Adrenal gland (tissue), 12 donors: ENCODE results near the gene VSIR. TPM values are rescaled to one million over a fixed set of nuclear protein-coding genes. Genes with fewer than 3 reads are reported as not detected.

Source experiments
- DNase-seq, 7 donors: peaks; one replicate each; pipeline ENCODE4 v3.0.0-alpha.2; 2019 to 2020
- H3K27ac ChIP-seq, 5 donors: fragments of 200-600 bp; sonication (generic) in 4 of 5; 1 replicate in 3 of 5; 2 replicates in 2 of 5; pipeline versions ENCODE4 v1.5.1 to v1.8.0; 2016 to 2020; ENCODE audit warnings: mild to moderate bottlenecking in 1 of 5
- H3K27me3 ChIP-seq: fragments of 200-600 bp; 2 replicates; pipeline ENCODE4 v1.8.0; 2021
- H3K36me3 ChIP-seq, 2 donors: fragments of 200-600 bp; replicated peaks in 1 of 2; 1 replicate in 1 of 2; 2 replicates in 1 of 2; pipeline versions ENCODE4 v1.5.1 to v1.8.0; 2018 to 2022
- H3K4me1 ChIP-seq, 2 donors: fragments of 200-600 bp; replicated peaks in 1 of 2; 1 replicate in 1 of 2; 2 replicates in 1 of 2; pipeline versions ENCODE4 v1.5.1 to v1.8.0; 2018 to 2021
- H3K4me3 ChIP-seq, 4 donors: fragments of 200-600 bp; sonication (generic) in 3 of 4; one replicate each; pipeline ENCODE4 v1.5.1; 2016 to 2018
- H3K9me3 ChIP-seq, 3 donors: fragments of 200-600 bp; sonication (generic) in 1 of 3; replicated peaks in 1 of 3; 1 replicate in 2 of 3; 2 replicates in 1 of 3; pipeline versions ENCODE4 v1.5.1 to v1.8.0; 2016 to 2021
- POLR2A ChIP-seq, 2 donors: fragments of 450-650 bp; IDR thresholded peaks; one replicate each; pipeline ENCODE4 v1.6.1; 2017; ENCODE audit warnings: antibody characterized with exemption in 2 of 2, mild to moderate bottlenecking in 2 of 2, moderate library complexity in 1 of 2
- WGBS, 4 donors: extraction: QIAGEN DNeasy Blood & Tissue Kit in 2 of 4; methylation state at CpG; one replicate each; pipeline versions ENCODE4 v1.1.5 to v1.1.7; 2013 to 2017; 5-methylcytosine and 5-hydroxymethylcytosine counted together
- intact Hi-C, 2 donors: fragments of 100-400 bp; cut with DNase I; formaldehyde crosslinking; loops; one replicate each; pipeline versions ENCODE4 v1.14.1 to v1.15.0; 2022 to 2023
- polyA plus RNA-seq, 3 donors: library from polyadenylated mRNA; stranded (reverse); fragments of 200-250 nt in 2 of 3; fragments of 350-450 nt in 1 of 3; fragmentation: Illumina TruSeq in 1 of 3; extraction: RNeasy Lipid Tissue Mini Kit (QIAGEN cat#74804) in 1 of 3; gene quantifications; one replicate each; pipeline ENCODE4 v1.2.3, GENCODE V29; 2013 to 2014
- total RNA-seq, 9 donors: library from RNA; depleted of rRNA in 4 of 9; stranded (reverse); fragments of >200 nt in 4 of 9; fragments of 120-200 nt in 1 of 9; fragmentation: NEBNext Ultra II Directional in 1 of 9; extraction: Animal tissue kit (Norgen Biotek cat#: 25700) in 1 of 9; gene quantifications; one replicate each; pipeline versions ENCODE4 v1.1.0 to v1.2.4, GENCODE V29; 2013 to 2023
- TF ChIP-seq, protein P1 (sequence below), 6 experiments: fragments of 450-650 bp in 4 of 6; fragments of 200-600 bp in 2 of 6; sonication (generic) in 1 of 6; IDR thresholded peaks; 1 replicate in 5 of 6; 2 replicates in 1 of 6; pipeline versions ENCODE4 v1.5.1 to v1.8.0; 2016 to 2021; ENCODE audit warnings: antibody characterized with exemption in 6 of 6, mild to moderate bottlenecking in 2 of 6, moderate library complexity in 1 of 6
- donor health status: healthy with polysubstance abuse.
- donor health status: Bipolar disorder and iron deficiency.
- donor health status: DM: yes; HTN: yes; CAD: no.
- donor health status: DM: no; HTN: no; CAD: no.
- donor health status: DM: no; HTN: no; CAD: no.
- donor health status: DM: yes; HTN: yes; CAD: no.

Gene VSIR
- total and polyA plus RNA-seq, 12 donors: 8.0 to 71.7 (median 35.4) TPM

- no peaks in the 10 kb centered on the region for H3K27me3 ChIP-seq
- 78 to 88% (median 83%) methylated on average over 8 to 11 of the region's 11 CpGs for WGBS, 4 donors
- peak overlapping the region in 1 of 5 donors; percentile 91 for H3K27ac ChIP-seq
- TF ChIP-seq, protein P1, sequence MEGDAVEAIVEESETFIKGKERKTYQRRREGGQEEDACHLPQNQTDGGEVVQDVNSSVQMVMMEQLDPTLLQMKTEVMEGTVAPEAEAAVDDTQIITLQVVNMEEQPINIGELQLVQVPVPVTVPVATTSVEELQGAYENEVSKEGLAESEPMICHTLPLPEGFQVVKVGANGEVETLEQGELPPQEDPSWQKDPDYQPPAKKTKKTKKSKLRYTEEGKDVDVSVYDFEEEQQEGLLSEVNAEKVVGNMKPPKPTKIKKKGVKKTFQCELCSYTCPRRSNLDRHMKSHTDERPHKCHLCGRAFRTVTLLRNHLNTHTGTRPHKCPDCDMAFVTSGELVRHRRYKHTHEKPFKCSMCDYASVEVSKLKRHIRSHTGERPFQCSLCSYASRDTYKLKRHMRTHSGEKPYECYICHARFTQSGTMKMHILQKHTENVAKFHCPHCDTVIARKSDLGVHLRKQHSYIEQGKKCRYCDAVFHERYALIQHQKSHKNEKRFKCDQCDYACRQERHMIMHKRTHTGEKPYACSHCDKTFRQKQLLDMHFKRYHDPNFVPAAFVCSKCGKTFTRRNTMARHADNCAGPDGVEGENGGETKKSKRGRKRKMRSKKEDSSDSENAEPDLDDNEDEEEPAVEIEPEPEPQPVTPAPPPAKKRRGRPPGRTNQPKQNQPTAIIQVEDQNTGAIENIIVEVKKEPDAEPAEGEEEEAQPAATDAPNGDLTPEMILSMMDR (IDR thresholded peaks at IDR 0.05): no peak
- no peak for TF ChIP-seq POLR2A (IDR thresholded peaks at IDR 0.05)
- H3K36me3 ChIP-seq: no peaks in the 10 kb centered on the region
- no peak overlapping the region for H3K4me3 ChIP-seq
- H3K4me1 ChIP-seq: peaks cover 26 to 37% of the 10 kb centered on the region in 2 donors
- H3K9me3 ChIP-seq: no peaks in the 10 kb centered on the region
- intact Hi-C loops: no loop called here
- DNase-seq: no peak
Measured at GRCh38 chr10:71726580-71727104, 46.7 kb downstream of the VSIR start.

- Histone ChIP-seq H3K4me3 (no peak overlapping the region), H3K27me3 (no peaks in the 10 kb centered on the region), H3K27ac (peak overlapping the region in 1 of 5 donors; percentile 91), H3K9me3 (no peaks in the 10 kb centered on the region), H3K4me1 (peaks cover 26 to 37% of the 10 kb centered on the region in 2 donors), H3K36me3 (no peaks in the 10 kb centered on the region)
- 38 to 52% (median 41%) methylated on average over 9 of the region's 9 CpGs for WGBS, 4 donors
- intact Hi-C loops: no loop called here
- peak in 2 of 7 donors; percentile 21 to 37 for DNase-seq
- TF ChIP-seq POLR2A (IDR thresholded peaks at IDR 0.05): no peak
- TF ChIP-seq, protein P1 (IDR thresholded peaks at IDR 0.05): peak in 2 of 6 experiments; percentile 30 to 31
Measured at GRCh38 chr10:71725998-71726579, 47.2 kb downstream of the VSIR start.

- 90 to 100% (median 92%) methylated on average over 1 to 14 of the region's 14 CpGs for WGBS, 4 donors
- Histone ChIP-seq H3K27ac (no peak overlapping the region), H3K4me3 (no peak overlapping the region), H3K27me3 (no peaks in the 10 kb centered on the region), H3K36me3 (no peaks in the 10 kb centered on the region), H3K9me3 (no peaks in the 10 kb centered on the region), H3K4me1 (peaks cover 26 to 37% of the 10 kb centered on the region in 2 donors)
- no peak for TF ChIP-seq POLR2A (IDR thresholded peaks at IDR 0.05)
- TF ChIP-seq, protein P1 (IDR thresholded peaks at IDR 0.05): no peak
- intact Hi-C loops: no loop called here
- DNase-seq: no peak
Measured at GRCh38 chr10:71725249-71725648, 48.1 kb downstream of the VSIR start.

DNA sequence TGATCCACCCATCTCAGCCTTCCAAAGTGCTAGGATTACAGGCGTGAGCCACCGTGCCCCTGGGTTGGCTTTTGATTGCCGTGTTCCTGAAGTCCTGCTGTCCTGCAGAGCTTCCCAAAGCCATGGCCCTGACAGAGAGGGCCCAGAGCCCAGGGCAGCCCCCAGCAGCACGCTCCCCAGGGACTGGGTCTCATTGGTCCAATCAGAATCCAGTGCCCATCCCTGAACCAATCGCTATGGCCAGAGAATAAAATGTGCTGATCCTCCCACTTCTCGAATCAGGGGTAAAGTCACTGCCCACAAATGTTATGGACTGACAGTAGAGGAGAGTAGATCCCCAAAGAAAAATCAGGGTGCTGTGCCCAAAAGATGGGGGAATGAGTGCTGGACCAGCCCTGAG lies 48.8 kb downstream of the VSIR start:
- intact Hi-C loops: loop anchor here in 1 of 2 donors (5.0 kb wide), 1 partner anchor 73 kb away; no protein-coding TSS in a partner anchor
- WGBS, 4 donors: 87 to 91% (median 89%) methylated on average over 6 of the region's 6 CpGs
- H3K4me1 ChIP-seq: peaks cover 26 to 37% of the 10 kb centered on the region in 2 donors
- no peak overlapping the region for H3K27ac ChIP-seq
- H3K27me3 ChIP-seq: no peaks in the 10 kb centered on the region
- no peaks in the 10 kb centered on the region for H3K9me3 ChIP-seq
- H3K36me3 ChIP-seq: no peaks in the 10 kb centered on the region
- no peak overlapping the region for H3K4me3 ChIP-seq
- DNase-seq: no peak
- TF ChIP-seq POLR2A (IDR thresholded peaks at IDR 0.05): no peak
- TF ChIP-seq, protein P1 (IDR thresholded peaks at IDR 0.05): no peak
